Left cardiac atrium (tissue), 4 donors: ENCODE data around the gene TAC3. TPM values are rescaled to one million over a fixed set of nuclear protein-coding genes. Genes with fewer than 3 reads are reported as not detected.
"Not testable (repeated sequence)": the region's sequence is repeated elsewhere in the genome, so short reads cannot be mapped to it uniquely, and the experiment has no call there.

Experiments used
- ATAC-seq, 2 donors: fragments of 200-7000 bp; cut with Tn5 transposase; one replicate each; pipeline ENCODE4 v1.9.1; 2020; ENCODE audit warnings: mild to moderate bottlenecking in 2 of 2, moderate library complexity in 2 of 2
- DNase-seq: peaks from one replicate; pipeline ENCODE4 v3.0.0-alpha.2; 2020
- intact Hi-C, 2 donors: fragments of 100-400 bp; cut with DNase I; formaldehyde crosslinking; loops; one replicate each; pipeline versions ENCODE4 v1.14.1 to v1.15.1; 2022 to 2023
- total RNA-seq, 2 donors: library from RNA; stranded (reverse); fragmentation: NEBNext Ultra II Directional; extraction: Animal tissue kit (Norgen Biotek cat#: 25700); gene quantifications; one replicate each; pipeline ENCODE4 v1.2.1, GENCODE V29; 2021
- donor health status: DM: no; HTN: yes; CAD: no.
- donor health status: DM: no; HTN: yes; CAD: no; lungs with severe emphysema.
- donor health status: DM: yes; HTN: yes; CAD: no.
- donor health status: Dilated cardiomyopathy.

The TAC3 gene
- total RNA-seq, 2 donors from 2014 or later, result not detected

DNA sequence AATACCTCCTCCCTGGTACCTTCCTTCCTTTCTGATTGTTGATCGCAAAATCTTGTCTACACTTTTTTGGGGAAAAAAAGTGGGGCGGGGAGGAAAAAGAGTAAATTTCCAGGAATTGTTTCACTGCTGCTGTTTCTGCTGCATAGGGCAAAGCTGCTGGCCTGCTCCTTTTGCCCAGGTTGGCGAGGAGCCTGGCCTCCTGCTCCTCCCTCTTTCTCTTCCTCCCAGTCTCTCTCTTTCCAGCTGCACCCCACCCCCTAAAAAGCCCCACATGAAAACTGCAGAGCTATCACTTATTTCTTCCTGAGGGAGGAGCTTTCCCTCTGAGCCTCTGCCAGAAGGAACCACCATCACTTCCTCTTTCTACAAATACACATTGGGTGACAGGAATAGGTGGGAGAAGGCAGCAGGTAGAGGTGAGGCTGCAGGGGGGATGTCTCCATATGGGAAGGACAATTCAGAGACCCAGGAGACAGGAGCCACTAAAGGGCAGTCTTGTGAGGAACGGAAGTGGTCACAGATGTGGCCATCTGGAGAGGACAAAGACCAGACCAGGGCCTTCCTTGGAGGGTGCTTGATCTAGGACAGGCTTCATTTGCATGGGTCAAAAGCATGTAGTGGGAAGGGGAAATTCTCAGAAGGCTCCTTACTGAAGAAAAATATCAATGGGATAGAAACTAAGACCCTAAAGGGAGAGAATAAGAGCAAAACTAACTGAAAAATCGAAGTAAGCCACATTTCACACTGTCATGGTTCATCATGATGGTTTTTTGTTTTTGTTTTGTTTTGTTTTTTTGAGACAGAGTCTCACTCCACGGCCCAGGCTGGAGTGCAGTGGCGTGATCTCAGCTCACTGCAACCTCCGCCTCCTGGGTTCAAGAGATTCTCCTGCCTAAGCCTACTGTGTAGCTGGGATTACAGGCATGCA is 24.7 kb downstream of the TAC3 start:
- DNase-seq (peak; percentile 65), ATAC-seq (peak; percentile 64 to 76)
- intact Hi-C loops, result no loop called here

- ATAC-seq (peak in 1 of 2 donors; percentile 13), DNase-seq (no peak)
- intact Hi-C loops, result no loop called here
These were observed 25.5 kb downstream of the TAC3 start for GRCh38 chr12:56990648-56991318.

GRCh38 chr12:56989861-56990610 is 26.3 kb downstream of the TAC3 start:
- intact Hi-C loops, result loop anchor here (5.0 to 10.0 kb wide), 2 partner anchors 155 to 228 kb away; partner anchors contain the start of gene HSD17B6 (in 1 of the 2)

DNA sequence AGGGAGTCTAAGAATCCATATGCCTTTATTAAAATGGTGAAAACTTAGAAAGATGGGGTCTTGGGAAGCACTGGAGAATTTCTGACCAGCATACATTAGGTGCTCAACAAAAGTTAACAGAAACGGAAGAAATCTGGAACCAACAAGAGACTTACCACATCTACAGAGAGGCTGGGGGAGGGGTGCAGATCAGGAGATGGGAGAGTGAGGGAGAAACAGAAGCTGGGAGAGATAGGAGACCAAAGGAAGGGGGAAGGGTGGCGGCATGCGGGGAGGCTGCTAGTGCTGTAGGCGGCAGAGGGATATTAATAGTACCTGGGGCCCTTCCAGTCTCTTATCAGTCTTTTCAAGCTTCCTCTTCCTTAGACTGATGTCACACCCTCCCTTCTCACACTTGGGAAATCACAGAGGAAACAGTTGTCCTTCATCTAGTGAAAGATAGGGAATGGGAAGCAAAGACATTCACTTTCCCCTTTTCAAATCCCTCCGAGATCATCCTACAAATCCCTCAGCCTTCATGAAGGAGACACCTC is 28.1 kb downstream of the TAC3 start:
- intact Hi-C loops, result loop anchor here (5.0 to 10.0 kb wide), 2 partner anchors 153 to 226 kb away; partner anchors contain the start of gene HSD17B6 (in 1 of the 2)
- ATAC-seq, result peak; percentile 69 to 85
- DNase-seq, result peak; percentile 53

More at GRCh38 chr12:56989861-56990610, 26.3 kb downstream of the TAC3 start:
- ATAC-seq (no peak), DNase-seq (no peak)

DNA sequence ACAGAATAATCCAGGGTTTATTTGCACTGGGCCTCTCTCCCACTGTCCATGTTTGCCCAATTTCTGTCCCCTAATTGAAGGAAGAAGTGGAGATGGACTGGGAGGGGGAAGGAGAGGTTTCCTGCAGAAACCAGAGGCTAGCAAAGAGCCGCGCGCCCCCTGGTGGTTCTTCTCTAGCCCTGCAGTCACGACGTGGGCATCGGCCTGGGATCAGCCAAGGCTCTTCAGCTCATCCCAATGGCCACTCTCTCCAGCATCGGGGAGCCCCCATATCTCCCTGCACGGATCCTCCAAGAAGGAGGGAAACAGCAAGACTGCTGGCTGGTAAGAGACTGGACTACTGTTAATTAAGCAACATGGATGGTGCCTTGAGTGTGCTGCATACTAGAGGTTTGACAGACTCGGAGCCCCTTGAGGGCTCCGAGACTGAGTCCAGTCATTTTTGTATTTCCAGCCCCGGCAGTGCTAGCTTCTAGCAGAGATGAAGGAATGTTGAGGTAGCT is 28.7 kb downstream of the TAC3 start:
- DNase-seq (peak; percentile 82), ATAC-seq (peak; percentile 86)
- intact Hi-C loops, result loop anchor here (2.0 to 10.0 kb wide), 3 partner anchors 153 to 225 kb away; partner anchors contain the start of gene HSD17B6 (in 2 of the 2)

DNA sequence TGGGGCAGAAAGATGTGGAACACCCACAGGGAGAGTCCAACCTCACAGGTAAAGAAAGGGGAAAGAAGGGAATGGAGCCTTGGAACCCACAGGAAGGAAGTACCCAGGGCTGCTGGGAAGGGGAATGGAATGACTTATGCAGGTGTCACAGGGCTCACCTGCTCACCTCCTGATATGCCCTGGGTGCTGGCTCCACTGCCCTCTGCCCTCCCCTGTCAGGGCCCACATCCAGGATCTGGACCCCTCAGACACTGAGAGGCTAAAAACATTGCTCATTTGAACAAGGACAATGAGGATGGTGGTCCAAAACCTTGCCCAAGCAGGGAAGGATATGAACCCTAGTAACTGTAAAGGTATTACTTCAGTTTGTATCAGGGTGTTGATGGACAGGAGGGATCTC is 29.3 kb downstream of the TAC3 start:
- ATAC-seq (no peak), DNase-seq (no peak)
- intact Hi-C loops, result loop anchor here (2.0 to 10.0 kb wide), 3 partner anchors 152 to 225 kb away; partner anchors contain the start of gene HSD17B6 (in 2 of the 2)

DNA sequence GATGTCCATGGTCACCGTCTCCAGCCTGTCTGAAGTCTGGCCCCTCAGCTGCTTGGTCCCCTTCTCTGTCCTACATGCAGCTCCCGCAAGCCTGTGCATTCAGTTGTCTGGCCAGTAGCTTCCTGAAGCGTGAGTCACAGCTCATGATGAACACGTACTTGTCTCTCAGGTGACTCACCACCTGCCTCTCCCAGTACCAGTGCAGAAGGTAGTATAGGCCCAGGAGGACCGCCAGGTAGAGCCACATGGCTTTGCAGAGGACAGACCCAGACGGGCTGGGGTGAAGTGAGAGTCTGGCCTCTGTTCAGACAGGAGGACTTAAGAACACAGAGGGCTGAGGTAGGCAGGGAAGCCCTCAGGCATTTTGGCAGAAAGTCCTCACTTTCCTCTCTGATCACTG is 30.6 kb downstream of the TAC3 start:
- intact Hi-C loops, result loop anchor here (2.0 to 10.0 kb wide), 3 partner anchors 151 to 223 kb away; partner anchors contain the start of gene HSD17B6 (in 2 of the 2)
- peak in 1 of 2 donors; percentile 64 for ATAC-seq
- DNase-seq, result not testable (repeated sequence)

DNA sequence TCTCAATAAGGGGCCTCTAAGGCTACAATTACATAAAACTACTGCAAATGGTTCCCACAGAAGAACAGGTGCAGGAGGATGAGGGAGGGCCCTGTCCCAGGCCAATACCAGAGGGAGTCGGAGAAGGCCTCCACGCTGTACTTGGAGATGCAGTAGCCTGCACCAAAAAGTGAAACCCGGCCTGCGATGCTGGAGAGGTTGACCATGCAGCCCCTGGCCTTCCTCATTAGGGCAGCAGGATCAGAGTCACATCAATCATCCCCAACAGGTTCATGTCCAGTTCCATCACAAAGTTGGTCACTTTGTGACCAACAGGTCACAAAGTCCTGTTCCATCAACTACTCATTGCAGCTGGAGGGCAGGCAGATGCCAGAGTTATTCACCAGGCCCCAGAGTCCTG is 32.9 kb downstream of the TAC3 start:
- intact Hi-C loops, result loop anchor here in 1 of 2 donors (10.0 kb wide), 1 partner anchor 149 kb away; no protein-coding TSS in a partner anchor
- no peak for DNase-seq
- no peak for ATAC-seq

DNA sequence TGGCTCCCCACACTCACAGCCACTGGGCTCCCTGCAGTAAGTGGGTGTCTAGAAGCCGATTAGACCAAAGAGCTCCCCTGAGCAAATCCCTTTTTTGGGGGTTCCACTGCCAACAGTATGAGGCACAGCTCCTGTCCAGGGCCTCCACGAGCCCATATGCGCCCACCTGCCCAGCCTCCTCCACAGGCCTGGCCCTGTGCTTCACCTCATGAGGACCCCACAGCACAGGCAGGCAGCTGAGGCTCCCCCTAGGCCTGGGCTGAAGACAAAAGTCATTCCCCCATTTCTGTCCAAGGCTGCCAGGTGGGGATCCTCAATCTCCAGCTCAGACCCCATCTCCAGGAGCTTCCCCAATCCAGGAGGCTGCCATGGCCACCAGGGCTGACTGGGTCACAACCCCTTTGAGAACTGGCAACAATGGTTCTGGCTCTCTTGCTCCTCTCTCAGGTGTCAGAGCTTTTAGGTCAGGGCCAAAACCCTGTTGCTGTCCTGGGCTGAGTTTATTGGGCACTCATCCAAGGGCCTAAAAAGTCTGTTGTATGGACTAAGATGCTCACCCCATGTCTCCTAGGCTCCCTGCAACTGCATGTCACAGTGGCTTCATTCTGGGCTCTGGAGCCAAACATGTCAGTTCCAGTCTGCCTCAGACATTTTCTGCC is 33.6 kb downstream of the TAC3 start:
- DNase-seq, ATAC-seq: not testable (repeated sequence)
- intact Hi-C loops, result loop anchor here in 1 of 2 donors (10.0 kb wide), 1 partner anchor 148 kb away; no protein-coding TSS in a partner anchor

DNA sequence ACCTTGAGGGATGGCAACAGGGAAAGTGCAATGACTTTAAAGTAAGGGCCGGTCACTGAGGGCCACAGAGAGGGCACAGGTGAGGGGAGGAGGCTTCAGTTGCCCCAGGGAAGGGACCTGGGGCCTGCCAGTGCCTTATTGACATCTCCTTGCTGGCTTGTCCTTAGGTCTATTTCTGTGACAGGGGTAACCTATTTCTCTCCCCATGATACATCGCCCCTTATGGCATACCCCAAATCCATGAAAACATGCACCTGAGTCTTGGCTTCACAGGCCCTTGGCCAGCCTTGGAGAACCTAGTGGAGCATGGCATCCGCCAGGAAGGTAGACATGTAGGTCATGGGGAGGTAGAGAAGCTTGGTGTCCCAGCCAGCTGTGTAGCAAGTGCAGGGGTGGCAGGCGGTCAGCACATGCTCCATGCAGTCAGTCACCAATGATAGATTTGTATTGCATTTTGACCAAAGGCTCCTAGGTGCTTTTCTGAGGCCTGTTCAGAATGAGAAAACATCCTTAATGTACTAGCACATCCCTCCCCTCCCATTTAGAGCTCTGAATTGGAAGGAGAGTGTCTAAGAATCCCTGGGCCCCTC is 35.3 kb downstream of the TAC3 start:
- DNase-seq (no peak), ATAC-seq (no peak)
- intact Hi-C loops, result loop anchor here in 1 of 2 donors (10.0 kb wide), 1 partner anchor 146 kb away; no protein-coding TSS in a partner anchor

DNA sequence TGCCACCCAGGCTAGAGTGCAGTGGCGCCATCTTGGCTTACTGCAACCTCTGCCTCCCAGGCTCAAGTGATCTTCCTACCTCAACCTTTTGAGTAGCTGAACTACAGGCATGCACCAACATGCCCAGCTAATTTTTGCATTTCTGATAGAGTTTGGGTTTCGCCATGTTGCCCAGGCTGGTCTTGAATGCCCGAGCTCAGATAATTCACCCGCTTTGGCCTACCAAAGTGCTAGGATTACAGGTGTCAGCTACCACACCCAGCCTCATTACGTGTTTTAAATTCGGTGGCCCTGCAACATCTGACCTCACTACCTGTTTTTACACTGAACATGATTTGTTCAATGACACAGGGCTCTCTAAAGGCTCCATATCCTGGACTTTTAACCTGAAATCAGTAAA is 36.1 kb downstream of the TAC3 start:
- intact Hi-C loops, result loop anchor here in 1 of 2 donors (10.0 kb wide), 1 partner anchor 145 kb away; no protein-coding TSS in a partner anchor
- ATAC-seq (no peak), DNase-seq (no peak)

- ATAC-seq, result no peak
- intact Hi-C loops, result loop anchor here in 1 of 2 donors (10.0 kb wide), 1 partner anchor 145 kb away; no protein-coding TSS in a partner anchor
These were observed 36.7 kb downstream of the TAC3 start for GRCh38 chr12:56979628-56980027.

GRCh38 chr12:56978397-56979138 is 37.8 kb downstream of the TAC3 start:
- DNase-seq, result no peak
- no peak for ATAC-seq

More at GRCh38 chr12:56979628-56980027, 36.7 kb downstream of the TAC3 start:
- no peak for DNase-seq

DNA sequence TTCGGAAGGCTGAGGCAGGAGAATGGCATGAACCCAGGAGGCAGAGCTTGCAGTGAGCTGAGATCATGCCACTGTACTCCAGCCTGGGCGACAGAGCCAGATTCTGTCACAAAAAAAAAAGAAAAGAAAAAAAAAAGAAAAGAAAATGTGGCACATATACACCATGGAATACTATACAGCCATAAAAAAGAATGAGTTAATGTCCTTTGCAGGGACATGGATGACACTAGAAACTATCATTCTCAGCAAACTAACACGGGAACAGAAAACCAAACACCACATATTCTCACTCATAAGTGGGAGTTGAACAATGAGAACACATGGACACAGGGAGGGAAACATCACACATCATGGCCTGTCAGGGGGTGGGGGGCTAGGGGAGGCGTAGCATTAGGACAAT is 39.0 kb downstream of the TAC3 start:
- intact Hi-C loops, DNase-seq, ATAC-seq: not testable (repeated sequence)

More at GRCh38 chr12:56978397-56979138, 37.8 kb downstream of the TAC3 start:
- intact Hi-C loops, result no loop called here

- intact Hi-C loops, DNase-seq, ATAC-seq: not testable (repeated sequence)
These were observed 42.1 kb downstream of the TAC3 start for GRCh38 chr12:56974224-56974623.

DNA sequence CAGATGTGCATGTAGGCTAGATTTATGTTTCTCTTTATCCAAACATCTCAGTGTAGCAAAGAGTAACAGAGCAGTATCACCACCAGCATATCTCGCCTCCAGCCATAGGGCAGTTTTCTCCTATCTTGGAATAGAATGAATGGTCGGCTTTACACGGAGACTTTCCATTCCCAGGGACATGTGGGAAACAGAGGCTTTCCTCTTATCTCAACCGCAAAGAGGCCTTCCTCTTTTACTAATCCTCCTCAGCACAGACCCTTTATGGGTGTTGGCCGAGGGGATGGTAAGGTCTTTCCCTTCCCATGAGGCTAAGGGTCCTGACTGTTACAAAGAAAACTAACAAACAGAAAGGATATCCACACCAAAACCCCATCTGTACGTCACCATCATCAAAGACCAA is 47.4 kb downstream of the TAC3 start:
- intact Hi-C loops, ATAC-seq, DNase-seq: not testable (repeated sequence)
